Colonic mucosa (tissue), 4 donors: ENCODE measurements around the gene ICAM4. TPM values are rescaled to one million over a fixed set of nuclear protein-coding genes. Genes with fewer than 3 reads are reported as not detected.

ENCODE experiments used
- DNase-seq: peaks from one replicate; pipeline ENCODE4 v3.0.0-alpha.2; 2020
- H3K27ac ChIP-seq: fragments of 200-600 bp; one replicate; pipeline ENCODE4 v1.8.0; 2021
- H3K27me3 ChIP-seq: fragments of 200-600 bp; one replicate; pipeline ENCODE4 v1.8.0; 2021
- H3K36me3 ChIP-seq: fragments of 200-600 bp; one replicate; pipeline ENCODE4 v1.8.0; 2021
- H3K4me1 ChIP-seq: fragments of 200-600 bp; one replicate; pipeline ENCODE4 v1.8.0; 2021; ENCODE audit warnings: mild to moderate bottlenecking
- H3K4me3 ChIP-seq: fragments of 200-600 bp; one replicate; pipeline ENCODE4 v1.8.0; 2021
- H3K9ac ChIP-seq, 2 donors: one replicate each; pipeline ENCODE4 v1.7.0; 2013; ENCODE audit warnings: control low read depth in 2 of 2, low read depth in 2 of 2, low read length in 2 of 2
- H3K9me3 ChIP-seq: fragments of 200-600 bp; one replicate; pipeline ENCODE4 v1.8.0; 2021
- intact Hi-C: fragments of 100-400 bp; cut with DNase I; formaldehyde crosslinking; loops from one replicate; pipeline ENCODE4 v1.14.1; 2022
- total RNA-seq, 2 donors: library from RNA; stranded (reverse); fragmentation: NEBNext Ultra II Directional in 1 of 2; extraction: Animal tissue kit (Norgen Biotek cat#: 25700) in 1 of 2; gene quantifications; one replicate each; pipeline ENCODE4 v1.2.1, GENCODE V29; 2021
- TF ChIP-seq, protein P1 (sequence below): fragments of 200-600 bp; IDR thresholded peaks from one replicate; pipeline ENCODE4 v1.8.0; 2022; ENCODE audit warnings: antibody characterized with exemption, mild to moderate bottlenecking
- donor health status: healthy.
- donor health status: DM: no; HTN: no; CAD: no.
- donor health status: DM: no; HTN: no; CAD: no.

The ICAM4 gene
- total RNA-seq, 2 donors from 2014 or later = 0.19 to 0.37 TPM

DNA sequence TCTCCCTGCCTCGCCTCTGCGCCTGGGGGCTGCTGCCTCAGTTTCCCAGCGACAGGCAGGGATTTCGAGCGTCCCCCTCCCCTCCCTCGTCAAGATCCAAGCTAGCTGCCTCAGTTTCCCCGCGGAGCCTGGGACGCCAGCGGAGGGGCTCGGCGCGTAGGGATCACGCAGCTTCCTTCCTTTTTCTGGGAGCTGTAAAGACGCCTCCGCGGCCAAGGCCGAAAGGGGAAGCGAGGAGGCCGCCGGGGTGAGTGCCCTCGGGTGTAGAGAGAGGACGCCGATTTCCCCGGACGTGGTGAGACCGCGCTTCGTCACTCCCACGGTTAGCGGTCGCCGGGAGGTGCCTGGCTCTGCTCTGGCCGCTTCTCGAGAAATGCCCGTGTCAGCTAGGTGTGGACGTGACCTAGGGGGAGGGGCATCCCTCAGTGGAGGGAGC, 16.6 kb upstream of the ICAM4 start:
- Histone ChIP-seq H3K36me3 (no peaks in the 10 kb centered on the region), H3K27ac (peak overlapping the region; percentile 81), H3K4me1 (peaks cover 9% of the 10 kb centered on the region), H3K27me3 (no peaks in the 10 kb centered on the region), H3K9ac (peak overlapping the region; percentile 63 to 78), H3K4me3 (peak overlapping the region; percentile 37), H3K9me3 (no peaks in the 10 kb centered on the region)
- TF ChIP-seq, protein P1, sequence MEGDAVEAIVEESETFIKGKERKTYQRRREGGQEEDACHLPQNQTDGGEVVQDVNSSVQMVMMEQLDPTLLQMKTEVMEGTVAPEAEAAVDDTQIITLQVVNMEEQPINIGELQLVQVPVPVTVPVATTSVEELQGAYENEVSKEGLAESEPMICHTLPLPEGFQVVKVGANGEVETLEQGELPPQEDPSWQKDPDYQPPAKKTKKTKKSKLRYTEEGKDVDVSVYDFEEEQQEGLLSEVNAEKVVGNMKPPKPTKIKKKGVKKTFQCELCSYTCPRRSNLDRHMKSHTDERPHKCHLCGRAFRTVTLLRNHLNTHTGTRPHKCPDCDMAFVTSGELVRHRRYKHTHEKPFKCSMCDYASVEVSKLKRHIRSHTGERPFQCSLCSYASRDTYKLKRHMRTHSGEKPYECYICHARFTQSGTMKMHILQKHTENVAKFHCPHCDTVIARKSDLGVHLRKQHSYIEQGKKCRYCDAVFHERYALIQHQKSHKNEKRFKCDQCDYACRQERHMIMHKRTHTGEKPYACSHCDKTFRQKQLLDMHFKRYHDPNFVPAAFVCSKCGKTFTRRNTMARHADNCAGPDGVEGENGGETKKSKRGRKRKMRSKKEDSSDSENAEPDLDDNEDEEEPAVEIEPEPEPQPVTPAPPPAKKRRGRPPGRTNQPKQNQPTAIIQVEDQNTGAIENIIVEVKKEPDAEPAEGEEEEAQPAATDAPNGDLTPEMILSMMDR = no peak
- peak; percentile 67 for DNase-seq
- intact Hi-C loops = no loop called here

DNA sequence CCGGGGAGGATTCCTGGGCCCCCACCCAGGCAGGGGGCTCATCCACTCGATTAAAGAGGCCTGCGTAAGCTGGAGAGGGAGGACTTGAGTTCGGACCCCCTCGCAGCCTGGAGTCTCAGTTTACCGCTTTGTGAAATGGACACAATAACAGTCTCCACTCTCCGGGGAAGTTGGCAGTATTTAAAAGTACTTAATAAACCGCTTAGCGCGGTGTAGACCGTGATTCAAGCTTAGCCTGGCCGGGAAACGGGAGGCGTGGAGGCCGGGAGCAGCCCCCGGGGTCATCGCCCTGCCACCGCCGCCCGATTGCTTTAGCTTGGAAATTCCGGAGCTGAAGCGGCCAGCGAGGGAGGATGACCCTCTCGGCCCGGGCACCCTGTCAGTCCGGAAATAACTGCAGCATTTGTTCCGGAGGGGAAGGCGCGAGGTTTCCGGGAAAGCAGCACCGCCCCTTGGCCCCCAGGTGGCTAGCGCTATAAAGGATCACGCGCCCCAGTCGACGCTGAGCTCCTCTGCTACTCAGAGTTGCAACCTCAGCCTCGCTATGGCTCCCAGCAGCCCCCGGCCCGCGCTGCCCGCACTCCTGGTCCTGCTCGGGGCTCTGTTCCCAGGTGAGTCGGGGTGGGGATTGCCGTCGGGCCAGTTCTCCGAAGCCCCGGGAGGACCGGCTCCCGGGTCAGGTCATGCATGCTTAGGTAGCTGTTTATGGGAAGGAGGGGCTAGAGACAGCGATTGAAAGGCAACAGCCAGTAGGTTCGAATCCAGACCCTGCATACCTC, 15.9 kb upstream of the ICAM4 start, which contains the start of gene ICAM1:
Gene ICAM1, plus strand, starts transcription at position 505 of the 779 bp plus-strand sequence. Its CDS starts 40 bp downstream, at position 545.
- peaks cover 9% of the 10 kb centered on the region for H3K4me1 ChIP-seq
- intact Hi-C loops = no loop called here
- H3K9ac ChIP-seq = peak within 1 kb of the TSS; percentile 63 to 78
- no peaks in the 10 kb centered on the region for H3K27me3 ChIP-seq
- peak within 1 kb of the TSS; percentile 81 for H3K27ac ChIP-seq
- peak; percentile 77 for DNase-seq
- TF ChIP-seq, protein P1 = no peak
- no peaks in the 10 kb centered on the region for H3K36me3 ChIP-seq
- peak within 1 kb of the TSS; percentile 37 for H3K4me3 ChIP-seq
- H3K9me3 ChIP-seq = no peaks in the 10 kb centered on the region

DNA sequence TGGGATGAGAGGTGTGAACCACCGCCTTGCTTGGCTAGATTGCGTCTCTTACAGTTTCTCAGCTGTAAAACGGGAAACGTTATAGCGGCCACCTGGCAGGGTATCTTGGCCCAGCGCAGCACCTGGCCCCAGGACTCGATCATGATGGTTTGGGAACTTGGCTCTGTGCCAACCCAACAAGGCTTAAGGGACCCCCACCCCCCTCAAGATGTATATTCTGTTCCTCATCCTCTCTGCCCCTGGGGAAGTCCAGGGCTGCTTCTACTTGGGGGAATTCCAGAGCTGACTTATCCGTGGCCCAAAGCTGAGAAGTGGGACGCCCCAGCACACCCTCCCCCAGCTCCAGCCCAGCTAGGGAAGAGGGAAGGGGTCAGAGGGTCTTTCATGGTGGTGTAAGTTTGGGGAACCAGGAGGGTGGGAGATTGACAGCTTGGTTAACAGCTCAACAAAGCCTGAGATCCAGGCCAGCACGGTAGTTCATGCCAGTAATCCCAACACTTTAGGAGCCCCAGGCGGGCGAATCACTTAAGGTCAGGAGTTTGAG, 15.1 kb upstream of the ICAM4 start:
- peak overlapping the region; percentile 63 to 78 for H3K9ac ChIP-seq
- no peaks in the 10 kb centered on the region for H3K9me3 ChIP-seq
- no peaks in the 10 kb centered on the region for H3K36me3 ChIP-seq
- intact Hi-C loops = no loop called here
- DNase-seq = peak; percentile 45
- H3K27me3 ChIP-seq = no peaks in the 10 kb centered on the region
- peaks cover 9% of the 10 kb centered on the region for H3K4me1 ChIP-seq
- TF ChIP-seq, protein P1 = no peak
- peak overlapping the region; percentile 81 for H3K27ac ChIP-seq
- peak overlapping the region; percentile 37 for H3K4me3 ChIP-seq

DNA sequence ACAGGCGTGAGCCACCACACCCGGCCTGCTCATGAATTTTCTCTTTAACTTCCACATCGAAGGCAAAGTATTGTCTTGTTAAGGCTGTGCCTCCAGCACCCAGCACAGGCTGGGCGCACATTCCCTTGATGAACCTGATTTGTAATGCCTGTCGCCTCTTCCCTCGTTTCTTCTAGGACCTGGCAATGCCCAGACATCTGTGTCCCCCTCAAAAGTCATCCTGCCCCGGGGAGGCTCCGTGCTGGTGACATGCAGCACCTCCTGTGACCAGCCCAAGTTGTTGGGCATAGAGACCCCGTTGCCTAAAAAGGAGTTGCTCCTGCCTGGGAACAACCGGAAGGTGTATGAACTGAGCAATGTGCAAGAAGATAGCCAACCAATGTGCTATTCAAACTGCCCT, 12.2 kb upstream of the ICAM4 start:
- TF ChIP-seq, protein P1 = no peak
- DNase-seq = no peak
- H3K4me1 ChIP-seq = peaks cover 9% of the 10 kb centered on the region

DNA sequence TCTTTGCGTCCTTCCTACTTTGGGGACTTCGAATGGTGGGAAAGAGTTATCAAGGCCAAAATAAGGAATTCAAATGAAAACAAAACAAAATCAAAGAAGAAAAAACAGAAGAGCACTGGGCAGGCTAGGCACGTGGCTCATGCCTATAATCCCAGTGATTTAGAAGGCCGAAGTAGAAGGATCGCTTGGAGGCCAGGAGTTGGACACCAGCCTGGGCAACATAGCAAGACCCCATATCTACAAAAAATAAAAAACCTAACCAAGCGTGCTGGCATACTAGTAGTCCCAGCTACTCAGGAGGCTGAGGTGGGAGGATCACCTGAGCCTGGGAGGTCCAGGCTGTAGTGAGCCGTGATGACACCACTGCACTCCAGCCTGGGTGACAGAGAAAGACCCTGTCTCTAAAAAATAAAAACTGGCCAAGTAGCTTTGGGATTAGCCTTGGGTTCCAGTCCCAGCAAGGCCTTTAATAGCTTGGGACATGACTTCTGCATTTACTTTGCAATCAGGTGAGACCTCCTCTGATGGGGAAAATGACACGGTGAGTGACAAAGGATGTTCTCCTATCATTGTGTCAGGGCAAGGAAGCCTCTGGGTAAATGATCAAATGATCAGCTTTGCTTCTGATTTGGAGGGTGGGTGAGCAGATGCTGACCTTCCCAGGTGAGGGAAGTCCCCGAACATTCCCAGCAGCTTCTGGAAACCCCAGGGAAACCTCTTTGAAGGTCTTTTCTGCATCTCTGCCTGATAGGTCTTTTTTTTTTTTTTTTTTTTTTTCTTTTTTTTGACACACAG, 8.8 kb upstream of the ICAM4 start:
- Histone ChIP-seq H3K9me3 (no peaks in the 10 kb centered on the region), H3K9ac (no peak overlapping the region), H3K4me3 (no peak overlapping the region), H3K27me3 (no peaks in the 10 kb centered on the region), H3K36me3 (no peaks in the 10 kb centered on the region), H3K4me1 (peaks cover 9% of the 10 kb centered on the region), H3K27ac (no peak overlapping the region)
- intact Hi-C loops = no loop called here
- TF ChIP-seq, protein P1 = no peak
- no peak for DNase-seq

More for the DNA sequence above, 12.2 kb upstream of the ICAM4 start:
- Histone ChIP-seq H3K4me3 (no peak overlapping the region), H3K9me3 (no peaks in the 10 kb centered on the region), H3K36me3 (no peaks in the 10 kb centered on the region), H3K27ac (no peak overlapping the region), H3K27me3 (no peaks in the 10 kb centered on the region), H3K9ac (no peak overlapping the region)
- intact Hi-C loops = no loop called here
